ENCODE data around the gene PCGF1. TPM values are rescaled to one million over a fixed set of nuclear protein-coding genes. Genes with fewer than 3 reads are reported as not detected.

Gene PCGF1
- total and polyA plus RNA-seq, 2 of the 8 experiments (the other 6 are each of a cell fraction or from before 2014, with no cell fraction given), result 10.0 to 23.7 TPM

DNA sequence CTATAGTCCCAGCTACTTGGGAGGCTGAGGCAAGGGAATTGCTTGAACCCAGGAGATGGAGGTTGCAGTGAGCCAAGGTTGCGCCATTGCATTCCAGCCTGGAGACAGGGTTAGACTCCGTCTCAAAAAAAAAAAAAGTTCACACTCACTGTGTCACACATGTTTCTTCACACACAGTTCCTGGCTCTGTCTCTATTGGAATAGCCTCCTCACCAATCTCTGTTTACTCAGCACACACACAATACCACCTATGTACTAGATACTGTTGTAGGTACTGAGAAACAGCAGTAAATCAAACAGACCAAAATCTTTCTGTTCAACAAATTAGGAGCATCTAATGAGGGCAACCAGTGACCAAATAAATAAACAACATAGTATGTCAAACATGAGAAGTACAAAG, 21.4 kb downstream of the PCGF1 start (continued):
- TF ChIP-seq, protein P1, sequence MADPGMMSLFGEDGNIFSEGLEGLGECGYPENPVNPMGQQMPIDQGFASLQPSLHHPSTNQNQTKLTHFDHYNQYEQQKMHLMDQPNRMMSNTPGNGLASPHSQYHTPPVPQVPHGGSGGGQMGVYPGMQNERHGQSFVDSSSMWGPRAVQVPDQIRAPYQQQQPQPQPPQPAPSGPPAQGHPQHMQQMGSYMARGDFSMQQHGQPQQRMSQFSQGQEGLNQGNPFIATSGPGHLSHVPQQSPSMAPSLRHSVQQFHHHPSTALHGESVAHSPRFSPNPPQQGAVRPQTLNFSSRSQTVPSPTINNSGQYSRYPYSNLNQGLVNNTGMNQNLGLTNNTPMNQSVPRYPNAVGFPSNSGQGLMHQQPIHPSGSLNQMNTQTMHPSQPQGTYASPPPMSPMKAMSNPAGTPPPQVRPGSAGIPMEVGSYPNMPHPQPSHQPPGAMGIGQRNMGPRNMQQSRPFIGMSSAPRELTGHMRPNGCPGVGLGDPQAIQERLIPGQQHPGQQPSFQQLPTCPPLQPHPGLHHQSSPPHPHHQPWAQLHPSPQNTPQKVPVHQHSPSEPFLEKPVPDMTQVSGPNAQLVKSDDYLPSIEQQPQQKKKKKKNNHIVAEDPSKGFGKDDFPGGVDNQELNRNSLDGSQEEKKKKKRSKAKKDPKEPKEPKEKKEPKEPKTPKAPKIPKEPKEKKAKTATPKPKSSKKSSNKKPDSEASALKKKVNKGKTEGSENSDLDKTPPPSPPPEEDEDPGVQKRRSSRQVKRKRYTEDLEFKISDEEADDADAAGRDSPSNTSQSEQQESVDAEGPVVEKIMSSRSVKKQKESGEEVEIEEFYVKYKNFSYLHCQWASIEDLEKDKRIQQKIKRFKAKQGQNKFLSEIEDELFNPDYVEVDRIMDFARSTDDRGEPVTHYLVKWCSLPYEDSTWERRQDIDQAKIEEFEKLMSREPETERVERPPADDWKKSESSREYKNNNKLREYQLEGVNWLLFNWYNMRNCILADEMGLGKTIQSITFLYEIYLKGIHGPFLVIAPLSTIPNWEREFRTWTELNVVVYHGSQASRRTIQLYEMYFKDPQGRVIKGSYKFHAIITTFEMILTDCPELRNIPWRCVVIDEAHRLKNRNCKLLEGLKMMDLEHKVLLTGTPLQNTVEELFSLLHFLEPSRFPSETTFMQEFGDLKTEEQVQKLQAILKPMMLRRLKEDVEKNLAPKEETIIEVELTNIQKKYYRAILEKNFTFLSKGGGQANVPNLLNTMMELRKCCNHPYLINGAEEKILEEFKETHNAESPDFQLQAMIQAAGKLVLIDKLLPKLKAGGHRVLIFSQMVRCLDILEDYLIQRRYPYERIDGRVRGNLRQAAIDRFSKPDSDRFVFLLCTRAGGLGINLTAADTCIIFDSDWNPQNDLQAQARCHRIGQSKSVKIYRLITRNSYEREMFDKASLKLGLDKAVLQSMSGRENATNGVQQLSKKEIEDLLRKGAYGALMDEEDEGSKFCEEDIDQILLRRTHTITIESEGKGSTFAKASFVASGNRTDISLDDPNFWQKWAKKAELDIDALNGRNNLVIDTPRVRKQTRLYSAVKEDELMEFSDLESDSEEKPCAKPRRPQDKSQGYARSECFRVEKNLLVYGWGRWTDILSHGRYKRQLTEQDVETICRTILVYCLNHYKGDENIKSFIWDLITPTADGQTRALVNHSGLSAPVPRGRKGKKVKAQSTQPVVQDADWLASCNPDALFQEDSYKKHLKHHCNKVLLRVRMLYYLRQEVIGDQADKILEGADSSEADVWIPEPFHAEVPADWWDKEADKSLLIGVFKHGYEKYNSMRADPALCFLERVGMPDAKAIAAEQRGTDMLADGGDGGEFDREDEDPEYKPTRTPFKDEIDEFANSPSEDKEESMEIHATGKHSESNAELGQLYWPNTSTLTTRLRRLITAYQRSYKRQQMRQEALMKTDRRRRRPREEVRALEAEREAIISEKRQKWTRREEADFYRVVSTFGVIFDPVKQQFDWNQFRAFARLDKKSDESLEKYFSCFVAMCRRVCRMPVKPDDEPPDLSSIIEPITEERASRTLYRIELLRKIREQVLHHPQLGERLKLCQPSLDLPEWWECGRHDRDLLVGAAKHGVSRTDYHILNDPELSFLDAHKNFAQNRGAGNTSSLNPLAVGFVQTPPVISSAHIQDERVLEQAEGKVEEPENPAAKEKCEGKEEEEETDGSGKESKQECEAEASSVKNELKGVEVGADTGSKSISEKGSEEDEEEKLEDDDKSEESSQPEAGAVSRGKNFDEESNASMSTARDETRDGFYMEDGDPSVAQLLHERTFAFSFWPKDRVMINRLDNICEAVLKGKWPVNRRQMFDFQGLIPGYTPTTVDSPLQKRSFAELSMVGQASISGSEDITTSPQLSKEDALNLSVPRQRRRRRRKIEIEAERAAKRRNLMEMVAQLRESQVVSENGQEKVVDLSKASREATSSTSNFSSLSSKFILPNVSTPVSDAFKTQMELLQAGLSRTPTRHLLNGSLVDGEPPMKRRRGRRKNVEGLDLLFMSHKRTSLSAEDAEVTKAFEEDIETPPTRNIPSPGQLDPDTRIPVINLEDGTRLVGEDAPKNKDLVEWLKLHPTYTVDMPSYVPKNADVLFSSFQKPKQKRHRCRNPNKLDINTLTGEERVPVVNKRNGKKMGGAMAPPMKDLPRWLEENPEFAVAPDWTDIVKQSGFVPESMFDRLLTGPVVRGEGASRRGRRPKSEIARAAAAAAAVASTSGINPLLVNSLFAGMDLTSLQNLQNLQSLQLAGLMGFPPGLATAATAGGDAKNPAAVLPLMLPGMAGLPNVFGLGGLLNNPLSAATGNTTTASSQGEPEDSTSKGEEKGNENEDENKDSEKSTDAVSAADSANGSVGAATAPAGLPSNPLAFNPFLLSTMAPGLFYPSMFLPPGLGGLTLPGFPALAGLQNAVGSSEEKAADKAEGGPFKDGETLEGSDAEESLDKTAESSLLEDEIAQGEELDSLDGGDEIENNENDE (IDR thresholded peaks at IDR 0.05; ENCODE audit: insufficient replicate concordance, low read length), result no peak
- TF ChIP-seq CBX8 (IDR thresholded peaks at IDR 0.05; ENCODE audit: borderline replicate concordance, low read depth, low read length), result no peak
- no peak for TF ChIP-seq SUZ12 (IDR thresholded peaks at IDR 0.05; ENCODE audit: low read length)
- no peak for TF ChIP-seq BCL11A (IDR thresholded peaks at IDR 0.05; ENCODE audit: low read depth in 2 of 2, low read length in 2 of 2)
- no peak for TF ChIP-seq HDAC6 (IDR thresholded peaks at IDR 0.05; ENCODE audit: low read depth, low read length)
- no peak for TF ChIP-seq CTBP2 (IDR thresholded peaks at IDR 0.05; ENCODE audit: borderline replicate concordance, insufficient read depth, insufficient read length, low read length)
- no peak for TF ChIP-seq CBX5 (IDR thresholded peaks at IDR 0.05; ENCODE audit: low read depth, low read length)
- no peak for TF ChIP-seq EZH2 (IDR thresholded peaks at IDR 0.05; ENCODE audit: low read depth, low read length, severe bottlenecking)
- no peak for TF ChIP-seq RFX5 (IDR thresholded peaks at IDR 0.05; ENCODE audit: borderline replicate concordance, low read depth, low read length)
- no peak for TF ChIP-seq TBP (IDR thresholded peaks at IDR 0.05; ENCODE audit: low read depth, low read length)
